Peyer's patch (tissue), 4 donors: ENCODE results near the gene EPB41L5.

Experiments
- POLR2A ChIP-seq, 2 donors: fragments of 450-650 bp; IDR thresholded peaks; one replicate each; pipeline ENCODE4 v1.5.1; 2017; ENCODE audit warnings: antibody characterized with exemption in 2 of 2, mild to moderate bottlenecking in 2 of 2, moderate library complexity in 2 of 2
- TF ChIP-seq, protein P1 (sequence below), 6 experiments: fragments of 450-650 bp in 4 of 6; fragments of 200-600 bp in 2 of 6; sonication (generic) in 1 of 6; IDR thresholded peaks; one replicate each; pipeline ENCODE4 v1.5.1; 2017 to 2019; ENCODE audit warnings: antibody characterized with exemption in 6 of 6, mild to moderate bottlenecking in 3 of 6, moderate library complexity in 1 of 6

- TF ChIP-seq, protein P1, sequence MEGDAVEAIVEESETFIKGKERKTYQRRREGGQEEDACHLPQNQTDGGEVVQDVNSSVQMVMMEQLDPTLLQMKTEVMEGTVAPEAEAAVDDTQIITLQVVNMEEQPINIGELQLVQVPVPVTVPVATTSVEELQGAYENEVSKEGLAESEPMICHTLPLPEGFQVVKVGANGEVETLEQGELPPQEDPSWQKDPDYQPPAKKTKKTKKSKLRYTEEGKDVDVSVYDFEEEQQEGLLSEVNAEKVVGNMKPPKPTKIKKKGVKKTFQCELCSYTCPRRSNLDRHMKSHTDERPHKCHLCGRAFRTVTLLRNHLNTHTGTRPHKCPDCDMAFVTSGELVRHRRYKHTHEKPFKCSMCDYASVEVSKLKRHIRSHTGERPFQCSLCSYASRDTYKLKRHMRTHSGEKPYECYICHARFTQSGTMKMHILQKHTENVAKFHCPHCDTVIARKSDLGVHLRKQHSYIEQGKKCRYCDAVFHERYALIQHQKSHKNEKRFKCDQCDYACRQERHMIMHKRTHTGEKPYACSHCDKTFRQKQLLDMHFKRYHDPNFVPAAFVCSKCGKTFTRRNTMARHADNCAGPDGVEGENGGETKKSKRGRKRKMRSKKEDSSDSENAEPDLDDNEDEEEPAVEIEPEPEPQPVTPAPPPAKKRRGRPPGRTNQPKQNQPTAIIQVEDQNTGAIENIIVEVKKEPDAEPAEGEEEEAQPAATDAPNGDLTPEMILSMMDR (IDR thresholded peaks at IDR 0.05): no peak
- TF ChIP-seq POLR2A (IDR thresholded peaks at IDR 0.05): no peak
Observed at GRCh38 chr2:120036145-120036544, 23.3 kb downstream of the EPB41L5 start.
